Myocyte (in vitro differentiated cells): ENCODE results near the gene ASPM. TPM values are rescaled to one million over a fixed set of nuclear protein-coding genes. Genes with fewer than 3 reads are reported as not detected.
"Not testable (repeated sequence)": the region's sequence is repeated elsewhere in the genome, so short reads cannot be mapped to it uniquely, and the experiment has no call there.

ENCODE experiments used
- DNase-seq: peaks from one replicate; pipeline ENCODE4 v3.0.0-alpha.2; 2012; ENCODE audit warnings: low read depth
- total RNA-seq: library from RNA; depleted of rRNA; stranded (reverse); fragments of >200 nt; gene quantifications from 2 replicates; pipeline ENCODE4 v1.2.3, GENCODE V29; 2014

ASPM gene
- total RNA-seq, 1 donor from 2014 or later = 0.64 TPM

- DNase-seq = peak; percentile 22
Observed at GRCh38 chr1:197145446-197146024, 934 bp downstream of the ASPM start.

GRCh38 chr1:197144570-197145325, 1.7 kb downstream of the ASPM start:
- peak; percentile 52 for DNase-seq

GRCh38 chr1:197143276-197143675, 3.2 kb downstream of the ASPM start:
- peak; percentile 32 for DNase-seq

- no peak for DNase-seq
Observed at GRCh38 chr1:197141575-197141974, 4.9 kb downstream of the ASPM start.

GRCh38 chr1:197140121-197140520, 6.3 kb downstream of the ASPM start:
- peak; percentile 23 for DNase-seq

DNA sequence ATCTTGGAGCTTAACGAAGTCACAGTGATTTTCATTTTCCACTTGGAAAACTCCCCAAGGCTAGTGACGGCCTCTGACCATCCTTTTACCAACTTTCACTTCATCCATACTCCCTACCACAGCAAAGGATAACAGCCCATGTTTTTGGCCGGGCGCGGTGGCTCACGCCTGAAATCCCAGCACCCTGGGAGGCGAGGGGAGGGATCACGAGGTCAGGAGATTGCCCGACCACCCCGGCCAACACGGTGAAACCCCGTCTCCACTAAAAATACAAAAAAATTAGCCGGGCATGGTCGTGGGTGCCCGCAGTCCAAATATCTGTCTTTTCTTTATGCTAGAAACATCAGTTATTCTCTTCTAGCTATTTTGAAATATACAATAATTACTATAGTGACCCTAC, 7.3 kb downstream of the ASPM start:
- DNase-seq = no peak

DNA sequence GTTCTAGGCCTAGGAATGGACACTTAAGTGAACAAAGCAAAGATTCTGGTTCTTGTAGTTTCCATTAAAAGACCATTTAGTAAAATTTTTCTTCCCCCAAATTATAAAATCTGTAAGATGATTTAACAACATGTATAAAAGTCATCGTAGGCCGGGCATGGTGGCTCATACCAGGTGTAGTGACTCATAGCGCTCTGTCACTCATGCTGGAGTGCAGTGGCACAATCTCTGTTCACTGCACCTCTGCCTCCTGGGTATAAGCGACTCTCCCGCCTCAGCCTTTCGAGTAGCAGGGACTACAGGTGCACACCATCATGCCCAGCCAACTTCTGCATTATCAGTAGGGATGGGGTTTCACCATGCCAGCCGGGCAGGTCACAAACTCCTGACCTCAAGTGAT, 9.1 kb downstream of the ASPM start:
- no peak for DNase-seq

GRCh38 chr1:197130677-197131304, 15.7 kb downstream of the ASPM start:
- peak; percentile 34 for DNase-seq

DNA sequence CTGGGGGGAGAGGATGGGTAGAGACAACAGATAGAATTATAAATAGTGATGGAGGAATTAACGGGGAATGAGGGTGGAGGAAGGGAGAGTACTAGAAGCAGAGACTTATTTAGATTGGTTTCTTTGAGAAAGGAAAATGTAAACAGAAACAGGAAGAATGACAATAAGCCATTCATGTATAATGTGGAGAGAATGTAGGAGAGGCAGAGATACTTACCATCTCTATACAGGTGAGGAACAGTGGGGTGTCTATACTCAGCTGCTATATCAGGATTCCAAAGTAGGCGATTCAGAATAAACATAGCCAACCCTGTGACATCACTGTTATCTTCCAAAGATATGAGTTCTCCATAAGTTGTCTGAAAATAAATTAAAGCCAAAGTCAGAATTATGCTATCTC, 16.8 kb downstream of the ASPM start:
- no peak for DNase-seq

DNA sequence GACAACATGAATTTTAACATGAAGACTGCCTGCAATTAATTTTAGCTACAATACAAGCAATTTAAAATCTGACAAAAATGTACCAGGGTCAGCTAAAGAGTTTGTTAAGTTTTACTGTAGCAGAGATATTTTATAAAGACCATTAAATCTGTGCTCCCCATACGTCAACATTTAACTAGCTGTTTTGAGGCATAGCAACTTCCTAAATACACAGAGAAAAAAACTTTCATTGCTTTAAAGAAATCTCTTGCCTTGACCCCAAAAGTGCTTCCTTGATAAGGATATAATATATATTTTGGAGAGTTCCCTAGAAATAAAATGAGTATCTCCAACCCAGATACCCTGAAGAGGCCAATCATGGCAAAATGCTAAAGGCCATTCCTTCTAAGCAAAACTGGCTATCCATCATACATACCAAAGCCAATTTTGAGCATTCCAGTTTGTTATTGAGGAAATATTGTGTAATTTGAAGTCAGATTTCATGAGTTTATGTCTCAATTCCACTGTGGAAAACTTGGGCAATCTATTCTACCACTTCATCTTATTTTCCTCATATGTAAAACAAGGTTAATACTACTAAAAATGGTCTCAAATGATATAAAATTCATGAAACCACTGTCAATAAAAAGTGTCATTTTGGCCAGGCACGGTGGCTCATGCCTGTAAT, 19.1 kb downstream of the ASPM start:
- no peak for DNase-seq

- DNase-seq = no peak
Observed at GRCh38 chr1:197126691-197127090, 19.8 kb downstream of the ASPM start.

- DNase-seq = no peak
Observed at GRCh38 chr1:197124376-197124775, 22.1 kb downstream of the ASPM start.

- no peak for DNase-seq
Observed at GRCh38 chr1:197116156-197116555, 30.3 kb downstream of the ASPM start.

DNA sequence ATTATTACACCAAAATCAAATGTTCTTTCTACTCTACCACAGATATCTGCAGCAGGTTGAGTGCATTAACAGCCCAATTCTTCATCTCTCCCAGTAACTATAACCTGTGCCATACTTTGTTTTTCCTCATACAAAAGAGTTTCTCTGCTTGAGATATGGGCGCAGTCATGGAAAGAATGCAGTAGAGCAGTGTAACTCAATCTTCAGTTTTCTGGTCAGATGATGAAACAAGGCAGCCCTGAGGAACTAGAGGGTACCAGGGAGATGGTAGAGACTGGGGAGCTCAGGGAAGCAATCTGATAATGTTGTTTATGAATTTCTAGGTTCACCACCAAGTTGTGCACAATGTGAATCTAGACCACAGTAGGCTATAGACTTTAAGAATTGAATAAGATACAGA, 39.6 kb downstream of the ASPM start:
- no peak for DNase-seq

- no peak for DNase-seq
Observed at GRCh38 chr1:197103300-197103699, 43.2 kb downstream of the ASPM start.

GRCh38 chr1:197101978-197102377, 44.5 kb downstream of the ASPM start:
- DNase-seq = no peak

DNA sequence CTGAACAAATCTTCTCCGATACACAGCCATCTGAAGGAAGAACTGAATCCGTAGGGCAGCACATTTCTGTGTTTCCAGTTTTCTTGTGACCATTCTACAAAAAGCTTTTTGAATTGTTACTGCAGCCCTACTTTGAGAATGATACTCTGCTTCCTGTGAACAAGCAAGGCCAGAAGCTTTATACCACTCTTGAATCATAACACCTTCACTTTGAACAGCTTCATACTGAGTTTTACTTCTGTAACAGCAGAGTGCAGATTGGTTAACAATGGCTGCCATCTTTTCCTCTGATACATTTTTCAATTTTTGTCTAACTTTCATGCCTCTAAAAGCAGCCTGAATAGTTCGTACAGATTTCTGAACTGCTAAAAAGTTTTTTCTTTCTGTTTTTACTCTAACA, 45.8 kb downstream of the ASPM start:
- no peak for DNase-seq

- DNase-seq = no peak
Observed at GRCh38 chr1:197099444-197099843, 47.0 kb downstream of the ASPM start.

DNA sequence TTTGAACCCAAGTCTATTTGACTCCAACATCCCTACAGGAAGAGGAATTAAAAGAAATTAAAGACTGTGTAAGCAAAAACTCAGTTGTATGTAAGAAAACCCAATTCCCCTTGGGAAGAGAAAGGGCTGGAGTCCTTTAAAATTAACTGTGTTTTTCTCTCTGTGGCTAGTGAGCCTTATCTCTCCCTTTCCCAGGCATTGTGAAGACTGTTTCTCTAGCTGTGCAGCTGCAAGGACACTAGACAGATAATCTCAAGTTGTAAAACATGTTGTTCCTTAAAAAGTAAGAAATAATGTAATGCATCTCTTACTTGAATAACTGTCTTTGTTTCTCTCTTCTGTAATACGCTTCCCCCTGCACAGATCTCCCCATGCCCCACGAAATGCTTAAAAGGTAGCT, 49.5 kb downstream of the ASPM start:
- DNase-seq = not testable (repeated sequence)

DNA sequence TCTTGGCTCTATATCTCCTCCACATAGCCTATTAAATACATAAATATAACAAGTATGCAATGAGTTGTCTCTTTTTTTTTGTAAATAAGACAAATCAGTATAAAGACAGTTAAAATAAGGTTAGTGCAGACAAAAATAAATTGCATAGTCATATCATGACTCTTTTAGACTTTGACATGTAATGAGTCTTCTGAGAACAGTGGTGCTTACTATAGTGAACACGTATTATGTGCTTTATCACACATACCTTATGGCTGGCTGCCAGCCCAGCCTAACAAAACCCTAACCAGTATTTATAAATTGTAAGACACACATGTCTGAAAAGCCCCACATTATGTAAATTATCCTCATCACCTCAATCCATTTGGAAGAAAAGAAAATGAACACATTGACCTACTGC, 50.3 kb downstream of the ASPM start:
- no peak for DNase-seq

- no peak for DNase-seq
Observed at GRCh38 chr1:197093226-197093885, 53.1 kb downstream of the ASPM start.
